Medulla oblongata (tissue), 1 donor: ENCODE results near the gene CCDC187.
"Not testable (repeated sequence)": the region's sequence is repeated elsewhere in the genome, so short reads cannot be mapped to it uniquely, and the experiment has no call there.

Source experiments
- DNase-seq: peaks from one replicate; pipeline ENCODE4 v3.0.0-alpha.2; 2015; ENCODE audit errors: extremely low spot score

CCDC187 gene

DNA sequence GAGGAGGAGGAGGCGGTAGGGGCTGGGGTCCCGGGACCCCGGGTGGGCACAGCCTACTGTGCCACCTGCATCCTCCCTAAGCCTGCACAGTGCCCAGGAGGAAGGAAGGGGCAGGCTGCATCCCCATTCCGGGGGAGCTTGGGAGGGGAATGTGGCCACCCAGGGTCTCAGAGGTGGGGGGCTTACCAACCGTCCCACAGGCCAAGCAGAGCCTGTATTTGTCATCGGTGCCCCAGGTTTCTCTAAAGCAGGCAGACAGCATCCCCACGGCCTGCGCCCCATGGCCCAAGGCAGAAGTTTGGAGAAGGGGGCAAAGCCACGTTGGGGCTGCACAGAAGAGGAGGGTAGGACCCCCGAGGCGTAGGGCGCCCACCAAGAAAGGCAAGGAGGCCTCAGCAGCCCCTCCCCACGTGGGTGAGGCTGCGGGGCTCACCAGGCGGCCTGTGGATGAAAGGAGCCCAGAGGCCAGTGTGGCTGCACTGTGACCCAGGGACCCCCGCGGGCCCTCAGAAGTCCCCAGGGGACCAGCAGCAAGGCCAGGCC is 22.9 kb upstream of the CCDC187 start:
- no peak for DNase-seq

- DNase-seq = peak; percentile 56
These were observed 22.3 kb upstream of the CCDC187 start for GRCh38 chr9:136326061-136326760.

DNA sequence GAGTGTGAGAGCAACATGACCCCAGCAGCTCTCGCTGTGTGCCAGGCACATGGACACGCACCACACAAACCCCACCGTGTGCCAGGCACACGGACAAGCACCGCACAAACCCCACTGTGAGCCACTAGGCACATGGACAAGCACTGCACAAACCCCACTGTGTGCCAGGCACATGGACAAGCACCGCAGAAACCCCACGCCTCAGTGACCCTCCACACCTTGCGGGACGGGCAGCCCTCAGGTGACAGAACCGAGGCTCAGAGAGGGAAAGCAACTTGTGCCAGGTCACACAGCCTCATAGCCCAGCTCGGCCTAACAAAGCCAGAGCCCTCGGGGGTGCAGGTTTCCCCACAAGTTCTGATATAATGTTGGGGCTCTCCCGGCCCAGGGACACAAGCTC is 21.5 kb upstream of the CCDC187 start:
- DNase-seq = no peak

DNA sequence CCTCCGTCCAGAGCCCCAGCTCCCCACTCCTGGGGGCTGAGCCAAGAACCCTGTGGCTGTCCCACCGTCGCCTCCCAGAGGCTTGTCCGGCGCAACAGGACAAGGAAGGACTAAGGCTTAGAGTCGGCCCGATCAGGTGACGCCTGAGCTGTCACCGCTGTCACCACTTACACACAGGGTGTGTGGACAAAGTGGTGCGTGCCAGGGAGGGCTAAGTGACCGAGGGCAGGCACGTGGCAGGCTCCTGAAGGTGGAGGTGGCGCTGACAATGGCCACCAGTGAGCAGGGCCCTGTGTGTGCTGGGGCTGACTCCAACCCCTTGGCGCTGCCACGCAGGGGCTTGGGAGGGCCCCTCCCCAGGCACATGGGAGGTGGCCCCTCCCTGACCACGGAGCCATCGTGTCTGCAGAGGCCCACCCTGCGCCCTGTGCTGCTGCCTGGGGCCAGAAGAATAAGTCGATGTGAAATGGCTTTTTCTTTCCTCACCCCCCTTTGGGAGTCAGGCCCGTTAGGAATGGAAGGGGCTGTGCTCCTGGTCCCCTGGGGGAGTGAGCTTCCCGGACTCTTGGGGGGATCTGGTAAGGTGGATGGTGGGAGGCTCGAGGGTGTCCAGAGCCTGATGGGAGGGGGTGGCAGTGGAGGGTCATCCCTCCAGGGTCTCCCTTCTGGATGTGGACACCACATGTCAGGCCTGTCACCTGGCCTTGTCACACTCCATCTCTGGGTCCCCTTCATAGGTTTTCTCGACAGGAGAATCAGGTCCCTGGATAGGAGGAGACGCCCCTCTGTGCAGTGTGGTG is 20.8 kb upstream of the CCDC187 start:
- no peak for DNase-seq

- DNase-seq = no peak
These were observed 19.5 kb upstream of the CCDC187 start for GRCh38 chr9:136323371-136323789.

GRCh38 chr9:136322756-136323330 is 18.9 kb upstream of the CCDC187 start:
- no peak for DNase-seq

DNA sequence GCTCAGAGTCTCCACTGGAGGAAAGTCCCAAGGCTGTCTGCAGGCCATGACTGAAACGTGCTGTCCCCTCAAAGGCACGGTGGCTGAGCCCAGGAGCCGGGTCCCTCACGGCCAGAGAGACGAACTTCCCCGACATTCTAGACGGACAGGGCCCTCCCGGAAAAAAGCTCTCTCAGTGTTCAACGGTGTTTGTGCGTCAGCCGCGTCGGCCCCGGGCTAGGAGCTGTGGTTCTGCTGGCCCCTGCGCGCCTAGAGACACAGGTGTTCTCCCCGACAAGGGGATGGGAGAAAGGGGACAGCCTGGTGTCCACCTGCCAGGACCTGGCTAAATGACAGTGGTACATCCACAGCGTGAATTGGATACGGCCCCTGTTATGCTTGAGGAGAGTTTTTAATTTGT is 17.7 kb upstream of the CCDC187 start:
- DNase-seq = no peak

DNA sequence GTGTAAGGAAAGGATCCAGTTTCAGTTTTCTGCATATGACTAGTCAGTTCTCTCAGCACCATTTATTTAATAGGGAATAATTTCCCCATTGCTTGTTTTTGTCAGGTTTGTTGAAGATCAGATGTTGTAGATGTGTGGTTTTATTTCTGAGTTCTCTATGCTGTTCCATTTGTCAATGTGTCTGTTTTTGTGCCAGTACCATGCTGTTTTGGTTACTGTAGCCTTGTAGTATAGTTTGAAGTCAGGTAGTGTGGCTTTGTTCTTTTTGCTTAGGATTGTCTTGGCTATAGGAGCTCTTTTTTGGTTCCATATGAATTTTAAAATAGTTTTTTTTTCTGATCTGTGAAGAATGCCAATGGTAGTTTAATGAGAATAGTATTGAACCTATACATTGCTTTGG is 17.1 kb upstream of the CCDC187 start:
- not testable (repeated sequence) for DNase-seq

- not testable (repeated sequence) for DNase-seq
These were observed 16.1 kb upstream of the CCDC187 start for GRCh38 chr9:136319955-136320354.

DNA sequence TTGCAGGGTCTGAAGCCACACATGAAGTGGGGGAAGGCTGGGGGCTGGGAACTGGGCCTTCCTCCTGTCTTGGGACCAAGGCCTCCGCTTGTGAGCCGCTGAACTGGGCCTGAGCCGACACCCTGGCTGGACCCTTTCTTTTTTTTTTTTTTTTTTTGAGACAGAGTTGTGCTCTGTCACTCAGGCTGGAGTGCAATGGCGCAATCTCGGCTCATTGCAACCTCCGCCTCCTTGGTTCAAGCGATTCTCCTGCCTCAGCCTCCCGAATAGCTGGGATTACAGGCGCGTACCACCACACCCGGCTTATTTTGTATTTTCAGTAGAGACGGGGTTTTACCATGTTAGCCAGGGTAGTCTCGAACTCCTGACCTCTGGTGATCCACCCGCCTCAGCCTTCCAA is 15.3 kb upstream of the CCDC187 start:
- not testable (repeated sequence) for DNase-seq

DNA sequence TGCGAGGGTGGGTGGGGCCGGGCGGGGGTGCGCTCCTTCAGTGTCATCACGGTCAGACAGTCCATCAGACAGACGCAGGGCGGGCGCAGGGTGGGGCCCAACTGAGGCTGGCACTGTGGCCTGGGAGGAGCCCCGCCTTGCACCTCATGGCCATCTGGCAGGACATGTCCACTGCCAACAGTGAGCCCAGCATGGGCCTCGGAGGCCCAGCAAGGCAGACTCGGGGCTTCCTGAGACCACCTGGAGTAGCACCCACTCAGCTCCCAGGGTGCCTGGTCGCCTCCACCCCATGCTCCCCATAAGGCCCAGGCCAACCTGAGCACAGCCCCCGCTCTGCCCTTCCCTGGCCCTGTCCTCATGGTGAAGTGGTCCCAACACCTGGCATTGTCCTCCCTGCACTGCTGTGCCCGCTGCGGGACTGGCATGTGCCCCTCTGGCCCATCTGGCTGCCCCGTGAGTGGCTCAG is 14.9 kb upstream of the CCDC187 start:
- no peak for DNase-seq

DNA sequence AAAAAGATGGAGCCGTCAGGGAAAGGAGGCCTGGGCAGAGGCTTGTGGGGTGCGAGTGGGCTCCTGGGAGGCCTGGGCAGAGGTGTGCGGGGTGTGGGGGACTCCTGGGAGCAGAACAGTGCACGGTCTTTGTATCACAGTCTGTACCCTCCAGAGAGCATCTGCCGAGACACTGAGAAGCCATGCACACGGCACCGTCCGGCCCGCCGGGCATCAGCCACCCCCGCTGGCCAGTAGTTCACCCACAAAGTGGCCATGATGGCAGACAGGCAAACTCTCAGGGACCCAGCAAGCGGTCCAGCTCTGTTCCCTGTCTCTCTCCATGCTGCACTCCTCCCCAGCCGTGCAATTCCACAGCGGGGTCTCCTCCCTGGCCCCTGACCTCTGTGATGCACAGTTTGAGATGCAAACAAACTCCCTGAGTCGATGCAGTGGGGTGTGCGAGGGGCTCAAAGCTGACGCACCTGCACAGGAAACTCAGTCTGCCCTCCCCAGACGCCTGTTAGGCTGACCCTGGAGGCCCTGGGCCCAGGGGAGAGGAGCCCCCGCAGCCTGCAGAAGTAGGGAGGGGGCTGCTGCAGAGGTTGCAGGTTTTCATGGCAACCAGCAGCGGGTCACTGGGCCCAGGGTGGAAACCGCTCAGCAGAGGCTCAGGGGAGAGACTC is 14.3 kb upstream of the CCDC187 start:
- DNase-seq = no peak

DNA sequence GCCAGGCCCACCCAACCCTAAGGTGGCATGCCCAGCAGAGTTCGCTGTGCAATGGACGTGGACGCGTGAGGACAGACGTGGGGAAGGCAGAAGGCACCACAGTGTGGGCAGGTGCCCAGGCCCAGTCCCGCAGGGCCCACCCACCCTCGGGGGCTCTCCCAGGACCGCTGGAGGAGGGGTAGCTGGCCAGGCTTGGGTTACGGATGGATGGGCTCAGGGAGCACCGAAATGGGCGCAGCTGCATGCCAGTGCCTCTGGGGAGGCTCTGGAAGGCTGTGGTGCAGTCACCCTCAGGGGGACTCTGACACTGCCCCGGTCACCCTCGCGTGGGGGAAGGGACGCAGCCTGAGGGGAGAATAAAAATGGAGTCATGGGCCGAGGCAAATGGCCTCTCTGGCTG is 13.8 kb upstream of the CCDC187 start:
- DNase-seq = no peak

DNA sequence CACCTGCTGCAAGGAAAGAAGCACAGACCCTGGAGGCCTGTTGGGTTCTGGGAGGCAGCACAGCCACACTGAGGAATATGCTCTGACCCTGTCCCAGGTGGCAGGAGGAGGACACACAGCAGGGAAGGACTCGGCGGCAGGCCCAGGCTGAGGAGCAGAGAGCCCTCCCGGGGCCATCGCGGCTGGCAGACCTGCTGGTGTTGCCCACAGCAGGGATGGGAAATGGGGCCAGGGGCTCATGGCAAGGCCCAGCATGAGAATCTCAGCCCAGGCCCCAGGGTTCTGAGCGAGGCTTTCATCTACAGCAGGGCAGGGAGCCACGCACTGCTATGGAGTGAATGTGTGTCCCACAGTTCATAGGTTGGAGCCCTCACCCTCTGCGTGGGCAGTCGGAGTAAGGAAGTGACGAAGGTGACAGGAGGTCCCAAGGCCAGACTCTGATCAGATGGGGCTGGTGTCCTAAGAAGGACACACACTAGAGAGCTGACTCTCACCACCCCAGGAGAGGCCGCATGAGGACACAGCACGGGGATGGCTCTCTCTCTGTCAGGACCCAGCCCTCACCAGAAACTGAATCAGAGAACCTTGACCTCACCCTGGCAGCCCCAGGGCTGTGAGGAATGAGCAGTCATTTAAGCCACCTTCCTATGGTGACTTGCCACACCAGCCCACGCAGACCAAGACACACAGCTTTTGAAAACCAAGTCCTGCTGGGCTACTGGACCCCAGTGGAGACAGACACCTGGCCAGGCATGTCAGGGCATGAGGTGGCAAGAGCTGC is 13.2 kb upstream of the CCDC187 start:
- DNase-seq = no peak

DNA sequence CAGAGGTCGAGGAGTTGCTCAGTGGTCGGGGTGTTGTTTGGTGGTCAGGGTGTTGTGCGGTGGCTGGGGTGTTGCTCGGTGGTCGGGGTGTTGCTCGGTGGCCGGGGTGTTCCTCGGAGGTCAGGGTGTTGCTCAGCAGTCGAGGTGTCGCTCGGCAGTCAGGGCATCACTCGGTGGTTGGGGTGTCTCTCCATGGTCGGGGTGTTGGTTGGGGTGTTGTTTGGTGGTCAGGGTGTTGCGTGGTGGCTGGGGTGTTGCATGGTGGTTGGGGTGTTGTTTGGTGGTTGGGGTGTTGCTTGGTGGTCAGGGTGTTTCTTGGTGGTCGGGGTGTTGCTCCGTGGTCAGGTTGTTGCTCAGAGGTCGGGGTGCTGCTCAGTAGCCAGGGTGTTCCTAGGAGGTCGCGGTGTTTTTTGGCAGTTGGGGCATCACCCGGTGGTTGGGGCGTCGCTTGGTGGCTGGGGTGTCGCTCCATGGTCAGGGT is 12.4 kb upstream of the CCDC187 start:
- DNase-seq = no peak

DNA sequence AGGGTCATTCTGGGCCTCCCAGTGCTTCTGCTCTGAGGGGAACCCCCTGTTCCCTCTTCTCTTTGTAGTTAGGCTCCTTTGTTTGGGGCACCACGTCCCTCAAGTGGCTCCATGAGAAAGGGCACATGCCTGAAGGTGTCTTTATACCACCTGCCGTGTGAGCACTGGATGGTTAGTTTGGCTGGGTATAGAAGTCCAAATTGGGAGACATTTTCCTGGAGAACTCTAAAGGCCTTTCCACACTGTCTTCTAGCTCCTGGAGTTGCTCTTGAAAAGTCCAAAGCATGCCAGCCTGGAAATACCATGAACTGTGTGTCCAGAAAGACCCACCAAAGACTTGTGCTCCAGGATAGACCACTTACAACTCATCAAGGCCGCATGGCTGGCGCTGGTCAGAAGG is 11.1 kb upstream of the CCDC187 start:
- no peak for DNase-seq

DNA sequence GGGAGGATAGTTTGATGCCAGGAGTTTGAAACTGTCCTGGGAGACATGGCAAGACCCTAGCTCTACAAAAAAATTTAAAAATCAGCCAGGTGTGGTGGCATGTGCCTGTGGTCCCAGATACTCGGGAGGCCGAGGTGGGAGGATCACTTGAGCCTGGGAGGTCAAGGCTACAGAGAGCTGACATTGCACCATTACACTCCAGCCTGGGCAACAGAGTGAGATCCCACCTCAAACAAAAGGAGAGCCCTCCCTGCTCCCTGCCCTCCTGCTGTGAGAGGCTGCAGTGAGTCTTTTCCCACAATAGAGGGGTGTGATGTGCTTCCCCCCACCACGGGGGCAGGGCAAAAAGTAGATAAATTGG is 10.1 kb upstream of the CCDC187 start:
- DNase-seq = no peak

DNA sequence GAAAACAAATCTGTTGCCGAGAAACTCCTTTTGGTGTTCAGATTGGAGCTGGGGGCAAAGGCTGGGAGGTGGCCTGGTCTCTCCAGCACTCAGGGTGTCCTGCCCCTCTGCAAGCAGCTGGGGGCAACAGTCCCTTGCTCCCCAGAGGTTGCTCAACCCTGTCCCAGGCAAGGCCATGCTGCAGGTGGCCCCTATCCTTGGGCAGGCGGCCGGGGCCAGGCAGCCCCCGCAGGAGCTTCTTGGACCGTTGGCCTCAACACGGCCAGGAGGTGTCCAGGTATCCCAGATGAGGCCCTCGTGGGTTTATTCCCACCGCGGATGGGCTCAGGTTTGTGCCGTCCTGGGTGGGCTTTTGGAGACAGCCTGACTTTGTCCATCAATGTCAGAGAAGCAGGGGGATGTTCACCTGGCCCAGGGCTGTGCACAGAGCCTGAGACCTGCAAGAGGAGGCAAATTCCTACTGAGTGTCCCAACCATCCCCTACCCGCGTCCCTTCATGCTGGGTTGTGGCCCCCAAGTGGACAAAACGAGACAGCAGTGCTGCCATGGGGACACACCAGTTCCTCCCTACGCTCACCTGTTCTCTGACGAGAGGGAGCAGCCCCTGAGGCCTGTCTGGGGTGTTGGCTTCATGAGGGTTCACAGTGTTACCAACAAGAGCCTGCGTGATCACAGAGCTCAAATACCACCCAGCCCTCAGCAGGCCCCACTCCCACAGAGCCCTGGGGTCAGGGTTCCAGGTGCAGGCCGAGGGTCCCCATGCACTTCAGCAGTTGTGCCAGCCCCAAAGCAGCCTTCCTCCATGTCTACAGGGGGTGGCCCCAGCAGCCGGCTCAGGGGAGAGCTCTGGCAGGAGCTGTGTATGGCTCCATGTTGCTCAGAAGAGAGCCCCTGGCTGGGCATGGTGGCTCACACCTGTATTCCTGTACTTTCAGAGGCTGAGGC is 9.5 kb upstream of the CCDC187 start:
- DNase-seq = no peak

GRCh38 chr9:136312436-136312835 is 8.5 kb upstream of the CCDC187 start:
- DNase-seq = peak; percentile 66

- no peak for DNase-seq
These were observed 8.1 kb upstream of the CCDC187 start for GRCh38 chr9:136312009-136312375.
